ENCODE measurements around the gene ZDHHC24. TPM values are rescaled to one million over a fixed set of nuclear protein-coding genes. Genes with fewer than 3 reads are reported as not detected.

ZDHHC24 gene
- total RNA-seq, 4 donors from 2014 or later, result 7.2 to 13.0 (median 11.2) TPM

DNA sequence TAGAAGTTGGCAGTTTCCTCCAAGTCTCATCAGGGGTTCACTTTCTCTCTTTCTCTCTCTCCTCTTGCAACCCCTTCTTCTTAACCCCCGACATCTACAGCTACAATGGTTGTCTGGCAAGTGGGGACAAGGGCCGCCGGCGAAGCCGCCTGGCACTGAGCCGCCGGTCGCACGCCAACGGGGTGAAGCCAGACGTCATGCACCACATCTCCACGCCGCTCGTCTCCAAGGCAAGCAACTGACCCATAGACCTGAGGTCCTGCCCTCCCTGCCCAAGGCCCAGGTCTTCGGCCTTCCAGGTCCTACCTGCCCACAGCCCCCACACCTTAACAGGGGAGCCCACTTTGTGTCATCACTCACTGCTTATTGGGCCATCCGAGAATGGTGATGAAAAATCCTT lies 74.7 kb downstream of the ZDHHC24 start:
- Histone ChIP-seq H3K27ac (no peak overlapping the region), H3K4me1 (peaks cover 6% of the 10 kb centered on the region in 2 donors), H3K9me3 (no peaks in the 10 kb centered on the region), H3K4me3 (no peak overlapping the region), H3K27me3 (no peaks in the 10 kb centered on the region), H3K36me3 (peaks cover 0 to 50% of the 10 kb centered on the region in 2 donors)
- TF ChIP-seq, protein P1, sequence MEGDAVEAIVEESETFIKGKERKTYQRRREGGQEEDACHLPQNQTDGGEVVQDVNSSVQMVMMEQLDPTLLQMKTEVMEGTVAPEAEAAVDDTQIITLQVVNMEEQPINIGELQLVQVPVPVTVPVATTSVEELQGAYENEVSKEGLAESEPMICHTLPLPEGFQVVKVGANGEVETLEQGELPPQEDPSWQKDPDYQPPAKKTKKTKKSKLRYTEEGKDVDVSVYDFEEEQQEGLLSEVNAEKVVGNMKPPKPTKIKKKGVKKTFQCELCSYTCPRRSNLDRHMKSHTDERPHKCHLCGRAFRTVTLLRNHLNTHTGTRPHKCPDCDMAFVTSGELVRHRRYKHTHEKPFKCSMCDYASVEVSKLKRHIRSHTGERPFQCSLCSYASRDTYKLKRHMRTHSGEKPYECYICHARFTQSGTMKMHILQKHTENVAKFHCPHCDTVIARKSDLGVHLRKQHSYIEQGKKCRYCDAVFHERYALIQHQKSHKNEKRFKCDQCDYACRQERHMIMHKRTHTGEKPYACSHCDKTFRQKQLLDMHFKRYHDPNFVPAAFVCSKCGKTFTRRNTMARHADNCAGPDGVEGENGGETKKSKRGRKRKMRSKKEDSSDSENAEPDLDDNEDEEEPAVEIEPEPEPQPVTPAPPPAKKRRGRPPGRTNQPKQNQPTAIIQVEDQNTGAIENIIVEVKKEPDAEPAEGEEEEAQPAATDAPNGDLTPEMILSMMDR (IDR thresholded peaks at IDR 0.05 in 4 of 5, conservative IDR thresholded peaks at IDR 0.05 in 1 of 5), result no peak
- no peak for TF ChIP-seq POLR2A (IDR thresholded peaks at IDR 0.05)
- intact Hi-C loops (cut with DNase I; ENCODE audit: low total_unique reads) (no loop called here), in situ Hi-C loops (cut with MboI; ENCODE audit: low sequenced_read_pairs in 4 of 4) (no loop called here)
- no peak for ATAC-seq
- no peak for DNase-seq

Other genes with a start within 250 kb of the ZDHHC24 start
- 1 to 10 TPM in 3 of 4 donors, under 1 TPM in 1; 0.46 to 4.6 (median 2.8) TPM for gene CD248, start 229.0 kb downstream of the ZDHHC24 start, total RNA-seq
- 1 to 10 TPM; 1.9 to 9.7 (median 7.0) TPM for gene RIN1, start 209.6 kb downstream of the ZDHHC24 start, total RNA-seq
- 10 to 100 TPM; 40.1 to 73.5 (median 64.8) TPM for gene BRMS1, start 200.9 kb downstream of the ZDHHC24 start, total RNA-seq
- gene B4GAT1, start 198.4 kb downstream of the ZDHHC24 start, total RNA-seq, result 10 to 100 TPM; 30.3 to 59.7 (median 40.4) TPM
- 100 to 1,000 TPM in 1 of 4 donors, 10 to 100 TPM in 3; 39.2 to 106 (median 70.6) TPM for gene SLC29A2, start 174.3 kb downstream of the ZDHHC24 start, total RNA-seq
- gene NPAS4, start 125.0 kb downstream of the ZDHHC24 start, total RNA-seq, result not detected
- 10 to 100 TPM; 35.1 to 64.1 (median 52.5) TPM for gene MRPL11, start 107.2 kb downstream of the ZDHHC24 start, total RNA-seq
- 10 to 100 TPM; 26.1 to 55.9 (median 37.3) TPM for gene PELI3, start 79.1 kb downstream of the ZDHHC24 start, total RNA-seq
- 10 to 100 TPM; 28.5 to 58.5 (median 37.4) TPM for gene DPP3, start 65.6 kb downstream of the ZDHHC24 start, total RNA-seq
- 10 to 100 TPM; 19.8 to 34.5 (median 31.2) TPM for gene BBS1, start 35.4 kb downstream of the ZDHHC24 start, total RNA-seq
- 1 to 10 TPM in 3 of 4 donors, under 1 TPM in 1; 0.85 to 2.4 (median 1.2) TPM for gene ACTN3, start 855 bp upstream of the ZDHHC24 start, total RNA-seq
- 10 to 100 TPM; 49.1 to 87.0 (median 60.6) TPM for gene CTSF, start 22.6 kb upstream of the ZDHHC24 start, total RNA-seq
- under 1 TPM in 2 of 4 donors, not detected in 2; 0.13 to 0.41 TPM for gene CCDC87, start 47.0 kb upstream of the ZDHHC24 start, total RNA-seq
- 10 to 100 TPM in 3 of 4 donors, 1 to 10 TPM in 1; 9.0 to 12.3 (median 11.7) TPM for gene CCS, start 47.1 kb upstream of the ZDHHC24 start, total RNA-seq
- 10 to 100 TPM; 17.0 to 43.2 (median 29.4) TPM for gene RBM14, start 70.6 kb upstream of the ZDHHC24 start, total RNA-seq
- gene RBM4, start 92.7 kb upstream of the ZDHHC24 start, total RNA-seq, result 100 to 1,000 TPM in 1 of 4 donors, 10 to 100 TPM in 3; 62.4 to 117 (median 69.2) TPM
- 10 to 100 TPM in 1 of 4 donors, 1 to 10 TPM in 3; 4.5 to 11.7 (median 6.5) TPM for gene RBM4B, start 131.8 kb upstream of the ZDHHC24 start, total RNA-seq
- gene SPTBN2, start 183.2 kb upstream of the ZDHHC24 start, total RNA-seq, result 1 to 10 TPM in 2 of 4 donors, under 1 TPM in 2; 0.40 to 1.5 (median 1.0) TPM